WTC11 (cell line): Measurements from ENCODE around the gene PDE8B. TPM values are rescaled to one million over a fixed set of nuclear protein-coding genes. Genes with fewer than 3 reads are reported as not detected.

Experiments used
- ATAC-seq: fragments of 200-7000 bp; cut with Tn5 transposase; 2 replicates; pipeline ENCODE4 v1.10.0; 2021; ENCODE audit warnings: mild to moderate bottlenecking, moderate library complexity
- CTCF ChIA-PET: fragments of 300-600 bp; sonication (Branson Sonifier 250); formaldehyde crosslinking; loops from one replicate; lab custom pipeline; 2021; ENCODE audit warnings: antibody characterized with exemption; lab: Charles Lee
- POLR2A ChIA-PET: fragments of 350-600 bp; sonication (Branson Sonifier 250); formaldehyde crosslinking; loops from one replicate; lab custom pipeline; 2021; ENCODE audit warnings: antibody characterized with exemption; lab: Charles Lee
- DNase-seq: peaks from one replicate; pipeline ENCODE4 v3.0.0; 2021; ENCODE audit warnings: low spot score
- H3K27ac Mint-ChIP-seq: 2 replicates; pipeline ENCODE4 v1.8.0; 2021; ENCODE audit warnings: mixed read lengths
- H3K27me3 Mint-ChIP-seq: 2 replicates; pipeline ENCODE4 v1.8.0; 2021; ENCODE audit warnings: low read depth, mild to moderate bottlenecking, moderate library complexity, mixed read lengths
- H3K36me3 Mint-ChIP-seq: 2 replicates; pipeline ENCODE4 v1.8.0; 2021; ENCODE audit warnings: mixed read lengths
- H3K4me1 Mint-ChIP-seq: 2 replicates; pipeline ENCODE4 v1.8.0; 2022; ENCODE audit warnings: mixed read lengths
- H3K4me3 Mint-ChIP-seq: 2 replicates; pipeline ENCODE4 v1.8.0; 2021; ENCODE audit warnings: mild to moderate bottlenecking, moderate library complexity, mixed read lengths
- H3K9me3 Mint-ChIP-seq: 2 replicates; pipeline ENCODE4 v1.8.0; 2021; ENCODE audit warnings: mixed read lengths
- ATF1 ChIP-seq: sonication (generic); formaldehyde crosslinking; IDR thresholded peaks from 2 replicates; pipeline ENCODE4 v1.8.1; 2023; ENCODE audit warnings: mild to moderate bottlenecking, moderate library complexity, missing genetic modification reagents
- ATF2 ChIP-seq: sonication (generic); formaldehyde crosslinking; IDR thresholded peaks from 2 replicates; pipeline ENCODE4 v1.8.1; 2022; ENCODE audit warnings: low read depth, missing genetic modification reagents, borderline replicate concordance
- CBFB ChIP-seq: sonication (generic); formaldehyde crosslinking; IDR thresholded peaks from 2 replicates; pipeline ENCODE4 v1.8.1; 2022; ENCODE audit warnings: mild to moderate bottlenecking, low read depth, missing genetic modification reagents
- E2F5 ChIP-seq: sonication (generic); formaldehyde crosslinking; IDR thresholded peaks from 2 replicates; pipeline ENCODE4 v1.8.1; 2022; ENCODE audit warnings: mild to moderate bottlenecking, moderate library complexity, missing genetic modification reagents
- ELF4 ChIP-seq: sonication (generic); formaldehyde crosslinking; IDR thresholded peaks from 2 replicates; pipeline ENCODE4 v1.8.1; 2022; ENCODE audit warnings: low read depth, mild to moderate bottlenecking, moderate library complexity, missing genetic modification reagents
- ESRRA ChIP-seq: sonication (generic); formaldehyde crosslinking; IDR thresholded peaks from 2 replicates; pipeline ENCODE4 v1.8.1; 2022; ENCODE audit warnings: mild to moderate bottlenecking, missing genetic modification reagents, borderline replicate concordance
- FOXJ3 ChIP-seq: sonication (generic); formaldehyde crosslinking; IDR thresholded peaks from 2 replicates; pipeline ENCODE4 v1.9.0; 2021; ENCODE audit warnings: missing genetic modification reagents, mild to moderate bottlenecking, borderline replicate concordance
- MYBL2 ChIP-seq: sonication (generic); formaldehyde crosslinking; IDR thresholded peaks from 2 replicates; pipeline ENCODE4 v1.8.1; 2023; ENCODE audit warnings: mild to moderate bottlenecking, moderate library complexity, missing genetic modification reagents
- PRDM15 ChIP-seq: sonication (generic); formaldehyde crosslinking; IDR thresholded peaks from 2 replicates; pipeline ENCODE4 v1.8.0; 2022; ENCODE audit warnings: missing genetic modification reagents
- SMAD3 ChIP-seq: sonication (generic); formaldehyde crosslinking; IDR thresholded peaks from 2 replicates; pipeline ENCODE4 v1.8.0; 2022; ENCODE audit warnings: missing genetic modification reagents, mild to moderate bottlenecking, borderline replicate concordance
- SMAD4 ChIP-seq: sonication (generic); formaldehyde crosslinking; IDR thresholded peaks from 2 replicates; pipeline ENCODE4 v1.8.0; 2022; ENCODE audit warnings: mild to moderate bottlenecking, missing genetic modification reagents
- ZNF138 ChIP-seq: sonication (generic); formaldehyde crosslinking; conservative IDR thresholded peaks from 2 replicates; pipeline ENCODE4 v1.8.1; 2022; ENCODE audit warnings: mild to moderate bottlenecking, moderate library complexity, missing genetic modification reagents
- ZNF232 ChIP-seq: sonication (generic); formaldehyde crosslinking; IDR thresholded peaks from 2 replicates; pipeline ENCODE4 v1.8.0; 2022; ENCODE audit warnings: mild to moderate bottlenecking, missing genetic modification reagents
- ZNF263 ChIP-seq: sonication (generic); formaldehyde crosslinking; IDR thresholded peaks from 2 replicates; pipeline ENCODE4 v1.8.1; 2022; ENCODE audit warnings: low read depth, mild to moderate bottlenecking, moderate library complexity, missing genetic modification reagents
- ZNF396 ChIP-seq: fragments of 250-450 bp; sonication (Bioruptor Pico); IDR thresholded peaks from 2 replicates; pipeline ENCODE4 v1.8.0; 2021; ENCODE audit warnings: mild to moderate bottlenecking, moderate library complexity, borderline replicate concordance
- total RNA-seq: library from RNA; stranded (reverse); gene quantifications from 3 replicates; pipeline ENCODE4 v1.2.3, GENCODE V29; 2021
- TF ChIP-seq, protein P1 (sequence below): sonication (generic); formaldehyde crosslinking; conservative IDR thresholded peaks from 2 replicates; pipeline ENCODE4 v1.8.1; 2023; ENCODE audit warnings: mild to moderate bottlenecking, low read depth, missing genetic modification reagents, moderate library complexity
- TF ChIP-seq, protein P2 (sequence below): sonication (generic); formaldehyde crosslinking; IDR thresholded peaks from 2 replicates; pipeline ENCODE4 v1.8.0; 2023; ENCODE audit warnings: missing genetic modification reagents, mild to moderate bottlenecking, borderline replicate concordance
- TF ChIP-seq, protein P3 (sequence below): fragments of 200-600 bp; IDR thresholded peaks from 2 replicates; pipeline ENCODE4 v1.8.0; 2022; ENCODE audit warnings: antibody characterized with exemption
- TF ChIP-seq, protein P4 (sequence below): sonication (generic); formaldehyde crosslinking; conservative IDR thresholded peaks from 2 replicates; pipeline ENCODE4 v1.8.1; 2022; ENCODE audit warnings: mild to moderate bottlenecking, missing genetic modification reagents

The PDE8B gene
- total RNA-seq, 1 experiment from 2014 or later = 0.31 TPM

- H3K4me3 Mint-ChIP-seq = no peak overlapping the region
- DNase-seq = no peak
- peaks cover 10% of the 10 kb centered on the region for H3K4me1 Mint-ChIP-seq
- ChIA-PET POLR2A (no interaction called here), CTCF (interaction anchor here (0.9 kb wide), 1 partner anchor 96 kb away, joined by 3 read pairs; the partner anchor contains the start of gene WDR41)
- TF ChIP-seq ATF2 (CRISPR knock-in tag) = no peak
- no peak for TF ChIP-seq CBFB (CRISPR knock-in tag)
- TF ChIP-seq SMAD3 (CRISPR knock-in tag) = no peak
- TF ChIP-seq ATF1 (CRISPR knock-in tag) = no peak
- no peak for TF ChIP-seq SMAD4 (CRISPR knock-in tag)
- TF ChIP-seq, protein P1, sequence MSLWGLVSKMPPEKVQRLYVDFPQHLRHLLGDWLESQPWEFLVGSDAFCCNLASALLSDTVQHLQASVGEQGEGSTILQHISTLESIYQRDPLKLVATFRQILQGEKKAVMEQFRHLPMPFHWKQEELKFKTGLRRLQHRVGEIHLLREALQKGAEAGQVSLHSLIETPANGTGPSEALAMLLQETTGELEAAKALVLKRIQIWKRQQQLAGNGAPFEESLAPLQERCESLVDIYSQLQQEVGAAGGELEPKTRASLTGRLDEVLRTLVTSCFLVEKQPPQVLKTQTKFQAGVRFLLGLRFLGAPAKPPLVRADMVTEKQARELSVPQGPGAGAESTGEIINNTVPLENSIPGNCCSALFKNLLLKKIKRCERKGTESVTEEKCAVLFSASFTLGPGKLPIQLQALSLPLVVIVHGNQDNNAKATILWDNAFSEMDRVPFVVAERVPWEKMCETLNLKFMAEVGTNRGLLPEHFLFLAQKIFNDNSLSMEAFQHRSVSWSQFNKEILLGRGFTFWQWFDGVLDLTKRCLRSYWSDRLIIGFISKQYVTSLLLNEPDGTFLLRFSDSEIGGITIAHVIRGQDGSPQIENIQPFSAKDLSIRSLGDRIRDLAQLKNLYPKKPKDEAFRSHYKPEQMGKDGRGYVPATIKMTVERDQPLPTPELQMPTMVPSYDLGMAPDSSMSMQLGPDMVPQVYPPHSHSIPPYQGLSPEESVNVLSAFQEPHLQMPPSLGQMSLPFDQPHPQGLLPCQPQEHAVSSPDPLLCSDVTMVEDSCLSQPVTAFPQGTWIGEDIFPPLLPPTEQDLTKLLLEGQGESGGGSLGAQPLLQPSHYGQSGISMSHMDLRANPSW (CRISPR knock-in tag) = no peak
- no peak for TF ChIP-seq MYBL2 (CRISPR knock-in tag)
- TF ChIP-seq, protein P2, sequence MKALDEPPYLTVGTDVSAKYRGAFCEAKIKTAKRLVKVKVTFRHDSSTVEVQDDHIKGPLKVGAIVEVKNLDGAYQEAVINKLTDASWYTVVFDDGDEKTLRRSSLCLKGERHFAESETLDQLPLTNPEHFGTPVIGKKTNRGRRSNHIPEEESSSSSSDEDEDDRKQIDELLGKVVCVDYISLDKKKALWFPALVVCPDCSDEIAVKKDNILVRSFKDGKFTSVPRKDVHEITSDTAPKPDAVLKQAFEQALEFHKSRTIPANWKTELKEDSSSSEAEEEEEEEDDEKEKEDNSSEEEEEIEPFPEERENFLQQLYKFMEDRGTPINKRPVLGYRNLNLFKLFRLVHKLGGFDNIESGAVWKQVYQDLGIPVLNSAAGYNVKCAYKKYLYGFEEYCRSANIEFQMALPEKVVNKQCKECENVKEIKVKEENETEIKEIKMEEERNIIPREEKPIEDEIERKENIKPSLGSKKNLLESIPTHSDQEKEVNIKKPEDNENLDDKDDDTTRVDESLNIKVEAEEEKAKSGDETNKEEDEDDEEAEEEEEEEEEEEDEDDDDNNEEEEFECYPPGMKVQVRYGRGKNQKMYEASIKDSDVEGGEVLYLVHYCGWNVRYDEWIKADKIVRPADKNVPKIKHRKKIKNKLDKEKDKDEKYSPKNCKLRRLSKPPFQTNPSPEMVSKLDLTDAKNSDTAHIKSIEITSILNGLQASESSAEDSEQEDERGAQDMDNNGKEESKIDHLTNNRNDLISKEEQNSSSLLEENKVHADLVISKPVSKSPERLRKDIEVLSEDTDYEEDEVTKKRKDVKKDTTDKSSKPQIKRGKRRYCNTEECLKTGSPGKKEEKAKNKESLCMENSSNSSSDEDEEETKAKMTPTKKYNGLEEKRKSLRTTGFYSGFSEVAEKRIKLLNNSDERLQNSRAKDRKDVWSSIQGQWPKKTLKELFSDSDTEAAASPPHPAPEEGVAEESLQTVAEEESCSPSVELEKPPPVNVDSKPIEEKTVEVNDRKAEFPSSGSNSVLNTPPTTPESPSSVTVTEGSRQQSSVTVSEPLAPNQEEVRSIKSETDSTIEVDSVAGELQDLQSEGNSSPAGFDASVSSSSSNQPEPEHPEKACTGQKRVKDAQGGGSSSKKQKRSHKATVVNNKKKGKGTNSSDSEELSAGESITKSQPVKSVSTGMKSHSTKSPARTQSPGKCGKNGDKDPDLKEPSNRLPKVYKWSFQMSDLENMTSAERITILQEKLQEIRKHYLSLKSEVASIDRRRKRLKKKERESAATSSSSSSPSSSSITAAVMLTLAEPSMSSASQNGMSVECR (CRISPR knock-in tag) = no peak
- TF ChIP-seq ZNF138 (CRISPR knock-in tag) = no peak
- TF ChIP-seq ELF4 (CRISPR knock-in tag) = no peak
- TF ChIP-seq ESRRA (CRISPR knock-in tag) = no peak
- TF ChIP-seq E2F5 (CRISPR knock-in tag) = no peak
- no peak for TF ChIP-seq ZNF396 (CRISPR knock-in tag)
- no peak for TF ChIP-seq ZNF263 (CRISPR knock-in tag)
- TF ChIP-seq ZNF232 = no peak
- TF ChIP-seq, protein P3, sequence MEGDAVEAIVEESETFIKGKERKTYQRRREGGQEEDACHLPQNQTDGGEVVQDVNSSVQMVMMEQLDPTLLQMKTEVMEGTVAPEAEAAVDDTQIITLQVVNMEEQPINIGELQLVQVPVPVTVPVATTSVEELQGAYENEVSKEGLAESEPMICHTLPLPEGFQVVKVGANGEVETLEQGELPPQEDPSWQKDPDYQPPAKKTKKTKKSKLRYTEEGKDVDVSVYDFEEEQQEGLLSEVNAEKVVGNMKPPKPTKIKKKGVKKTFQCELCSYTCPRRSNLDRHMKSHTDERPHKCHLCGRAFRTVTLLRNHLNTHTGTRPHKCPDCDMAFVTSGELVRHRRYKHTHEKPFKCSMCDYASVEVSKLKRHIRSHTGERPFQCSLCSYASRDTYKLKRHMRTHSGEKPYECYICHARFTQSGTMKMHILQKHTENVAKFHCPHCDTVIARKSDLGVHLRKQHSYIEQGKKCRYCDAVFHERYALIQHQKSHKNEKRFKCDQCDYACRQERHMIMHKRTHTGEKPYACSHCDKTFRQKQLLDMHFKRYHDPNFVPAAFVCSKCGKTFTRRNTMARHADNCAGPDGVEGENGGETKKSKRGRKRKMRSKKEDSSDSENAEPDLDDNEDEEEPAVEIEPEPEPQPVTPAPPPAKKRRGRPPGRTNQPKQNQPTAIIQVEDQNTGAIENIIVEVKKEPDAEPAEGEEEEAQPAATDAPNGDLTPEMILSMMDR = no peak
- TF ChIP-seq PRDM15 = no peak
- TF ChIP-seq FOXJ3 (CRISPR knock-in tag) = no peak
- TF ChIP-seq, protein P4, sequence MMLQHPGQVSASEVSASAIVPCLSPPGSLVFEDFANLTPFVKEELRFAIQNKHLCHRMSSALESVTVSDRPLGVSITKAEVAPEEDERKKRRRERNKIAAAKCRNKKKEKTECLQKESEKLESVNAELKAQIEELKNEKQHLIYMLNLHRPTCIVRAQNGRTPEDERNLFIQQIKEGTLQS (CRISPR knock-in tag) = no peak
- H3K36me3 Mint-ChIP-seq = no peaks in the 10 kb centered on the region
- no peaks in the 10 kb centered on the region for H3K9me3 Mint-ChIP-seq
- no peaks in the 10 kb centered on the region for H3K27me3 Mint-ChIP-seq
- no peak for ATAC-seq
- no peak overlapping the region for H3K27ac Mint-ChIP-seq
Observed at GRCh38 chr5:77396017-77396416, 185.5 kb downstream of the PDE8B start.
